Ectodermal cell (in vitro differentiated cells): Measurements from ENCODE around the gene ZFAND2B.
"Not testable (repeated sequence)": the region's sequence is repeated elsewhere in the genome, so short reads cannot be mapped to it uniquely, and the experiment has no call there.

Source experiments
- H3K27ac ChIP-seq: 2 replicates; pipeline ENCODE4 v1.7.0; 2013; ENCODE audit warnings: mild to moderate bottlenecking, low read depth, low read length; ENCODE audit not compliant: insufficient read depth, poor library complexity, severe bottlenecking
- H3K27me3 ChIP-seq: 2 replicates; pipeline ENCODE4 v1.7.0; 2013; ENCODE audit warnings: mild to moderate bottlenecking, low read length; ENCODE audit not compliant: insufficient read depth, control insufficient read depth, poor library complexity, severe bottlenecking
- H3K36me3 ChIP-seq: one replicate; pipeline ENCODE4 v1.7.0; 2013; ENCODE audit warnings: low read length; ENCODE audit not compliant: control insufficient read depth, insufficient read depth
- H3K4me1 ChIP-seq: one replicate; pipeline ENCODE4 v1.7.0; 2013; ENCODE audit warnings: low read length; ENCODE audit not compliant: control insufficient read depth, insufficient read depth
- H3K4me3 ChIP-seq: 2 replicates; pipeline ENCODE4 v1.7.0; 2013; ENCODE audit warnings: low read depth, low read length, control low read depth; ENCODE audit not compliant: insufficient read depth
- H3K9me3 ChIP-seq: 2 replicates; pipeline ENCODE4 v1.7.0; 2013; ENCODE audit warnings: mild to moderate bottlenecking, low read length, moderate library complexity; ENCODE audit not compliant: control insufficient read depth
- WGBS, 2 experiments: methylation state at CpG; one replicate each; pipeline ENCODE4 v1.1.7; 2013; ENCODE audit warnings: missing lambda C conversion rate in 2 of 2; 5-methylcytosine and 5-hydroxymethylcytosine counted together

Gene ZFAND2B

GRCh38 chr2:219252570-219252899 lies 46.0 kb downstream of the ZFAND2B start:
- Histone ChIP-seq H3K4me3 (no peak overlapping the region), H3K36me3 (no peaks in the 10 kb centered on the region), H3K4me1 (peaks cover 14% of the 10 kb centered on the region), H3K27ac (no peak overlapping the region), H3K9me3 (no peaks in the 10 kb centered on the region), H3K27me3 (peaks cover 62% of the 10 kb centered on the region)
- 7% methylated on average over 9 of the region's 9 CpGs for WGBS, 2 experiments

DNA sequence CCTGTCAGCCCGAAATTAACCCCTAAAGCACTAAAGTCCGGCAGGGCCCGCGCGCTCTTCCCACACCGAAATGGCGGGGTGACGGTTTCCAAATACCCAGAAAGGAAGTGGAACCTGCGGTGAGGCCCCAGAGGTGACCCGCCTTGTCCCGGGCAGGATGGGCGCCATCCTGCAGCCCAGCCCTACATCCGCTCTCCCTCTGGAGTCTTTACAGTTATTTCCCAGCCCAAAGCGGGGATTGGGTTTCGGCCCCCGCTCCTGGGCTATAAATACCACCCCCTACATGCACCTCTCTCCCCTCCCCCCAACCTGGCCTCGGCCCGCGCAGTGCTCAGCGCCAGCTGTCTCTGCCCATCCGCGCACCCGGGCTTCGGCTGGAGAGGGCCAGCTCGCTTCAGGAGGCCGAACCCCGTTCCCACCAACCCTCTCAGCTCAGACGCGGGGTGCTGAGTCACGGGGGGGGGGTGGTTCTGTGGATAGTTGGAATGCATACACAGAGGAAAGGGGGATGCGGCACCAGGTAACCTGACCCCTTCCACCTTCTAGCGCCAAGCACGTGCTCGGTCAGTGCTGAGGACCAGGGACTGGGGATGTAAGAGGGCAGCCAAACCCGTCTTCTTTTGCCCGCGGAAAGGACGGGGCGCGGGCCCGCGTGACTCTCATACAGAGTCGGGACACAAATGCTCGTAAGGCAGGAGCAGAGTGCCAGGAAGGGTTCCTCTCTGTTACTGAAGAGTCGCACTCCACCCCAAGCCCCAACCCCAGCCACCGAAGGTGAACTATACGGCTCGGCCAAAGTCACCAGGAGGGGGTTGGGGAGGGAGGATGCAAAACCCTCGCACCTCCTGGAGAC lies 46.5 kb downstream of the ZFAND2B start, which contains the start of gene TUBA4B:
TUBA4B (plus strand) TSS at position 344 of the 853 bp plus-strand sequence; CDS start at position 509, 165 bp downstream.
- Histone ChIP-seq H3K9me3 (no peaks in the 10 kb centered on the region), H3K27ac (no peak within 1 kb of the TSS), H3K27me3 (peaks cover 62% of the 10 kb centered on the region), H3K4me3 (peak within 1 kb of the TSS; percentile 20), H3K4me1 (peaks cover 14% of the 10 kb centered on the region), H3K36me3 (no peaks in the 10 kb centered on the region)
- 1 to 2% methylated on average over 49 of the region's 49 CpGs for WGBS, 2 experiments

- Histone ChIP-seq H3K9me3 (no peaks in the 10 kb centered on the region), H3K4me1 (peaks cover 14% of the 10 kb centered on the region), H3K27me3 (peaks cover 66% of the 10 kb centered on the region), H3K4me3 (peak within 1 kb of the TSS; percentile 20), H3K27ac (no peak within 1 kb of the TSS), H3K36me3 (no peaks in the 10 kb centered on the region)
- 1 to 2% methylated on average over 76 of the region's 76 CpGs for WGBS, 2 experiments
These were observed 47.4 kb downstream of the ZFAND2B start, which contains the start of gene TUBA4A for GRCh38 chr2:219253753-219254589. Gene TUBA4A, minus strand, starts transcription at chr2:219253918. Its CDS starts 60 bp downstream, at chr2:219253858.

- Histone ChIP-seq H3K27ac (no peak overlapping the region), H3K4me3 (peak overlapping the region; percentile 6), H3K4me1 (peaks cover 14% of the 10 kb centered on the region), H3K27me3 (peaks cover 73% of the 10 kb centered on the region), H3K9me3 (no peaks in the 10 kb centered on the region), H3K36me3 (no peaks in the 10 kb centered on the region)
- 30 to 32% methylated on average over 12 of the region's 12 CpGs for WGBS, 2 experiments
These were observed 48.1 kb downstream of the ZFAND2B start for GRCh38 chr2:219254590-219255201.

DNA sequence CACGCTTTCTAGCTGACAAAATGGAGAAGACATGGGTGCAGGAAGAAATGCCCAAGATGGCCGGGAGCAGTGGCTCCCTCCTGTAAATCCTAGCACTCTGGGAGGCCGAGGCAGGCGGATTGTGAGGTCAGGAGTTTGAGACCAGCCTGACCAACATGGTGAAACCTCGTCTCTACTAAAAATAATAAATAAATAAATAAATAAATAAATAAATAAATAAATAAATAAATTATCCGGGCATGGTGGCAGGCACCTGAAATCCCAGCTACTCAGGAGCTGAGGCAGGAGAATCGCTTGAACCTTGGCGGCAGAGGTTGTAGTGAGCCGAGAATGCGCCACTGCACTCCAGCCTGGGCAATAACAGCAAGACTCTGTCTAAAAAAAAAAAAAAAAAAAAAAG lies 52.4 kb downstream of the ZFAND2B start:
- WGBS, 2 experiments, result 86 to 93% methylated on average over 9 of the region's 10 CpGs
- peaks cover 58% of the 10 kb centered on the region for H3K27me3 ChIP-seq
- not testable (repeated sequence) for H3K9me3 ChIP-seq, H3K27ac ChIP-seq, H3K4me1 ChIP-seq, H3K36me3 ChIP-seq, H3K4me3 ChIP-seq
